HepG2 (cell line): ENCODE results near the gene REEP2. TPM values are rescaled to one million over a fixed set of nuclear protein-coding genes. Genes with fewer than 3 reads are reported as not detected.

ENCODE experiments used
- ATAC-seq: fragments of 200-7000 bp; cut with Tn5 transposase; 3 replicates; pipeline ENCODE4 v1.9.1; 2020; ENCODE audit warnings: mild to moderate bottlenecking, moderate library complexity
- BruUV-seq: library from RNA; stranded (reverse); fragments of 400-500 nt; replicated peaks from 2 replicates; lab custom pipeline; 2021; lab: Mats Ljungman, UMichigan
- CTCF ChIA-PET: fragments of 300-600 bp; formaldehyde crosslinking; extraction: SDS; loops from one replicate; lab custom pipeline; 2021; ENCODE audit warnings: low total read pairs, inconsistent platforms, low intra/inter-chr PET ratio; lab: Yijun Ruan, JAX
- POLR2A ChIA-PET: fragments of 350-600 bp; sonication (Branson Sonifier 250); formaldehyde crosslinking; loops from one replicate; lab custom pipeline; 2020; ENCODE audit warnings: antibody characterized with exemption, inconsistent platforms; lab: Yijun Ruan, JAX
- DNase-seq: peaks from one replicate; pipeline ENCODE4 v3.0.0-alpha.2; 2015; ENCODE audit warnings: low spot score
- FAIRE-seq: peaks from 3 replicates; lab custom pipeline; 2011; peaks lifted over from hg19 to GRCh38; lab: Jason Lieb, UNC
- H2AFZ ChIP-seq: one replicate; pipeline ENCODE4 v1.6.1; 2011; ENCODE audit warnings: low read length, inconsistent platforms
- H3K27ac ChIP-seq: fragments of 300-600 bp; 3 replicates; pipeline ENCODE4 v1.8.0; 2011; ENCODE audit warnings: mixed run types, mild to moderate bottlenecking, mixed read lengths, low read length, inconsistent platforms; ENCODE audit not compliant: insufficient read depth; ENCODE audit errors: extremely low read length
- H3K27me3 ChIP-seq, 2 experiments: fragments of 200-600 bp in 1 of 2; 2 replicates in 1 of 2; 3 replicates in 1 of 2; pipeline versions ENCODE4 v1.6.0 to v1.8.0; 2011; ENCODE audit warnings: low read length in 2 of 2, mild to moderate bottlenecking in 2 of 2, moderate library complexity in 2 of 2, inconsistent platforms in 1 of 2; ENCODE audit not compliant: insufficient read depth in 2 of 2, control insufficient read depth in 1 of 2
- H3K36me3 ChIP-seq, 2 experiments: fragments of 200-600 bp in 1 of 2; replicated peaks in 1 of 2; 2 replicates in 1 of 2; 3 replicates in 1 of 2; pipeline versions ENCODE4 v1.5.1 to v1.8.0; 2011; ENCODE audit warnings: low read length in 2 of 2, inconsistent platforms in 1 of 2; ENCODE audit not compliant: insufficient read depth in 2 of 2, control insufficient read depth in 1 of 2
- H3K4me1 ChIP-seq: 2 replicates; pipeline ENCODE4 v1.5.1; 2012; ENCODE audit warnings: low read length, inconsistent platforms; ENCODE audit not compliant: insufficient read depth
- H3K4me2 ChIP-seq: 2 replicates; pipeline ENCODE4 v1.6.0; 2011; ENCODE audit warnings: low read depth, low read length, inconsistent platforms
- H3K4me3 ChIP-seq, 3 experiments: fragments of 200-600 bp in 1 of 3; sonication (generic), shearing (Covaris generic) in 1 of 3; replicated peaks in 1 of 3; 2 replicates each; pipeline ENCODE4 v1.5.1; 2011 to 2016; ENCODE audit warnings: low read length in 3 of 3, inconsistent platforms in 2 of 3, low read depth in 2 of 3, mild to moderate bottlenecking in 2 of 3, control low read depth in 1 of 3, mixed read lengths in 1 of 3; ENCODE audit not compliant: insufficient read depth in 1 of 3
- H3K79me2 ChIP-seq: one replicate; pipeline ENCODE4 v1.6.1; 2011; ENCODE audit warnings: low read length, inconsistent platforms; ENCODE audit not compliant: insufficient read depth
- H3K9ac ChIP-seq: 2 replicates; pipeline ENCODE4 v1.6.0; 2011; ENCODE audit warnings: mild to moderate bottlenecking, low read depth, low read length, inconsistent platforms; ENCODE audit not compliant: insufficient read depth
- H3K9me3 ChIP-seq: 2 replicates; pipeline ENCODE4 v1.5.1; 2012; ENCODE audit warnings: mild to moderate bottlenecking, low read length
- H4K20me1 ChIP-seq: 2 replicates; pipeline ENCODE4 v1.6.0; 2011; ENCODE audit warnings: inconsistent platforms, mild to moderate bottlenecking, low read length, moderate library complexity; ENCODE audit not compliant: insufficient read depth
- CHD2 ChIP-seq: IDR thresholded peaks from 2 replicates; pipeline ENCODE4 v1.6.1; 2011; ENCODE audit warnings: low read depth, low read length, improper control_type of control experiment
- HDAC6 ChIP-seq: fragments of 200-600 bp; sonication (generic); IDR thresholded peaks from 2 replicates; pipeline ENCODE4 v1.7.0; 2017; ENCODE audit warnings: mild to moderate bottlenecking, antibody characterized with exemption, low read length, low read depth
- KLF15 ChIP-seq: sonication (generic); formaldehyde crosslinking; IDR thresholded peaks from 2 replicates; pipeline ENCODE4 v1.8.1; 2023; ENCODE audit warnings: borderline replicate concordance, mild to moderate bottlenecking, inconsistent platforms, missing genetic modification reagents, mixed read lengths
- MED13 ChIP-seq: sonication (generic); formaldehyde crosslinking; IDR thresholded peaks from 2 replicates; pipeline ENCODE4 v1.5.0; 2020; ENCODE audit warnings: missing genetic modification reagents
- MNT ChIP-seq: fragments of 450-650 bp; IDR thresholded peaks from 2 replicates; pipeline ENCODE4 v1.6.1; 2016
- NFIB ChIP-seq: sonication (generic); formaldehyde crosslinking; IDR thresholded peaks from 2 replicates; pipeline ENCODE4 v1.9.0; 2021; ENCODE audit warnings: missing genetic modification reagents, mild to moderate bottlenecking, borderline replicate concordance
- PREB ChIP-seq: sonication (generic); formaldehyde crosslinking; IDR thresholded peaks from 2 replicates; pipeline ENCODE4 v1.4.0; 2020; ENCODE audit warnings: missing genetic modification reagents
- SUZ12 ChIP-seq: fragments of 150-350 bp; IDR thresholded peaks from 2 replicates; pipeline ENCODE4 v1.6.1; 2014; ENCODE audit warnings: low read depth, low read length
- UBTF ChIP-seq: sonication (generic); formaldehyde crosslinking; IDR thresholded peaks from 2 replicates; pipeline ENCODE4 v1.4.0; 2020; ENCODE audit warnings: mild to moderate bottlenecking, missing genetic modification reagents
- ZFX ChIP-seq: sonication (generic); formaldehyde crosslinking; IDR thresholded peaks from 2 replicates; pipeline ENCODE4 v1.4.0; 2020; ENCODE audit warnings: mild to moderate bottlenecking, low read depth, missing genetic modification reagents, moderate library complexity
- ZNF510 ChIP-seq: sonication (generic); formaldehyde crosslinking; IDR thresholded peaks from 2 replicates; pipeline ENCODE4 v1.4.0; 2020; ENCODE audit warnings: low read depth, mild to moderate bottlenecking, missing genetic modification reagents
- ZNF574 ChIP-seq: sonication (generic); formaldehyde crosslinking; IDR thresholded peaks from 2 replicates; pipeline ENCODE4 v1.4.0; 2020; ENCODE audit warnings: missing genetic modification reagents
- WGBS: methylation state at CpG from one replicate; pipeline ENCODE4 v1.1.6; 2017; ENCODE audit warnings: low lambda C conversion rate; 5-methylcytosine and 5-hydroxymethylcytosine counted together
- in situ Hi-C: cut with HindIII; loops from 2 replicates; pipeline ENCODE4 v1.10.0; 2017; ENCODE audit warnings: low pct_unique_long_range_greater_than_20kb; ENCODE audit not compliant: extremely low pct_ligation_motif_present
- intact Hi-C: fragments of 100-400 bp; cut with micrococcal nuclease; formaldehyde crosslinking; loops from one replicate; pipeline ENCODE4 v1.10.0; 2022; ENCODE audit not compliant: unreplicated experiment
- polyA plus RNA-seq, 8 experiments: library from polyadenylated mRNA; depleted of rRNA in 3 of 8; stranded (reverse) in 7 of 8; unstranded in 1 of 8; fragments of >200 nt; fragmentation: Illumina TruSeq in 4 of 8; extraction: Trizol in 4 of 8; gene quantifications; 2 replicates each; pipeline versions ENCODE4 v1.2.1 to v1.2.3, GENCODE V29; 2011 to 2016; ENCODE audit warnings: low read depth in 4 of 8, missing spikeins in 1 of 8, mixed read lengths in 1 of 8; ENCODE audit not compliant: insufficient read depth in 1 of 8
- total RNA-seq, 5 experiments: library from RNA; depleted of rRNA; stranded (reverse); fragments of >200 nt; fragmentation: Illumina TruSeq; extraction: Trizol; gene quantifications; 2 replicates each; pipeline ENCODE4 v1.2.3, GENCODE V29; 2016; ENCODE audit warnings: low read depth in 1 of 5

Gene REEP2
- total and polyA plus RNA-seq, 2 of the 13 experiments (the other 11 are each of a cell fraction or from before 2014, with no cell fraction given): 5.3 to 7.8 TPM

GRCh38 chr5:138452720-138453119 is 13.9 kb downstream of the REEP2 start:
- Histone ChIP-seq H3K36me3 (no peaks in the 10 kb centered on the region), H4K20me1 (no peaks in the 10 kb centered on the region), H3K9me3 (no peaks in the 10 kb centered on the region), H2AFZ (no peak overlapping the region), H3K4me1 (peaks cover 29% of the 10 kb centered on the region), H3K27me3 (peaks cover 9 to 49% of the 10 kb centered on the region in 2 experiments; a peak in 3 of 5 replicates), H3K4me2 (no peak overlapping the region), H3K4me3 (no peak overlapping the region), H3K27ac (no peak overlapping the region), H3K79me2 (no peaks in the 10 kb centered on the region), H3K9ac (no peak overlapping the region)
- DNase-seq (no peak), FAIRE-seq (no peak), ATAC-seq (no peak)
- BruUV-seq: no TSS peak
- whole genome bisulfite sequencing: 57% methylated on average over 6 of the region's 6 CpGs
- intact Hi-C loops: no loop called here
- ChIA-PET CTCF (no interaction called here), POLR2A (interaction anchor here (0.7 to 0.9 kb wide), 2 partner anchors 101 to 122 kb away, joined by 3 read pairs; partner anchors contain the start of gene HSPA9)
- TF ChIP-seq MNT (no peak), ZFX (CRISPR knock-in tag) (no peak), ZNF574 (CRISPR knock-in tag) (no peak), CHD2 (no peak), SUZ12 (no peak), KLF15 (CRISPR knock-in tag) (no peak), PREB (CRISPR knock-in tag) (no peak), NFIB (CRISPR knock-in tag) (no peak), MED13 (CRISPR knock-in tag) (no peak), ZNF510 (no peak), HDAC6 (no peak), UBTF (CRISPR knock-in tag) (no peak)
- in situ Hi-C loops: no loop called here
